PC-3 (cell line): Measurements from ENCODE around the gene AHCYL1. TPM values are rescaled to one million over a fixed set of nuclear protein-coding genes. Genes with fewer than 3 reads are reported as not detected.

Experiments
- ATAC-seq: fragments of 200-7000 bp; cut with Tn5 transposase; 2 replicates; pipeline ENCODE4 v1.9.1; 2020; ENCODE audit warnings: mild to moderate bottlenecking, moderate library complexity
- BruUV-seq: library from RNA; stranded (reverse); fragments of 400-500 nt; replicated peaks from 2 replicates; lab custom pipeline; 2021; lab: Mats Ljungman, UMichigan
- CTCF ChIA-PET: fragments of 300-600 bp; sonication (Branson Sonifier 250); formaldehyde crosslinking; loops from one replicate; lab custom pipeline; 2022; ENCODE audit warnings: antibody characterized with exemption; lab: Charles Lee
- POLR2A ChIA-PET: fragments of 300-600 bp; sonication (Branson Sonifier 250); formaldehyde crosslinking; loops from one replicate; lab custom pipeline; 2022; ENCODE audit warnings: antibody characterized with exemption; ENCODE audit not compliant: unreplicated experiment; lab: Charles Lee
- DNase-seq: peaks from one replicate; pipeline ENCODE4 v3.0.0-alpha.2; 2015
- H2AFZ ChIP-seq: fragments of 300-600 bp; sonication (generic); 2 replicates; pipeline ENCODE4 v1.6.0; 2016; ENCODE audit warnings: antibody characterized with exemption, low read length
- H3F3A ChIP-seq: fragments of 300-600 bp; sonication (generic); one replicate; pipeline ENCODE4 v1.6.0; 2017; ENCODE audit warnings: antibody characterized with exemption, low read length, control low read depth, mild to moderate bottlenecking; ENCODE audit not compliant: unreplicated experiment
- H3K27ac ChIP-seq: fragments of 300-600 bp; sonication (generic); 2 replicates; pipeline ENCODE4 v1.5.1; 2016; ENCODE audit warnings: mild to moderate bottlenecking, low read length
- H3K27me3 ChIP-seq: fragments of 300-600 bp; sonication (generic); 2 replicates; pipeline ENCODE4 v1.6.1; 2016; ENCODE audit warnings: low read length, mixed read lengths
- H3K36me3 ChIP-seq: fragments of 300-600 bp; sonication (generic); 2 replicates; pipeline ENCODE4 v1.6.1; 2016; ENCODE audit warnings: low read depth, mixed run types, low read length, mixed read lengths
- H3K4me1 ChIP-seq: fragments of 300-600 bp; sonication (generic); 2 replicates; pipeline ENCODE4 v1.5.1; 2016; ENCODE audit warnings: low read length; ENCODE audit not compliant: insufficient read depth
- H3K4me2 ChIP-seq: fragments of 300-600 bp; sonication (generic); 2 replicates; pipeline ENCODE4 v1.6.0; 2016; ENCODE audit warnings: low read length
- H3K4me3 ChIP-seq: fragments of 300-600 bp; sonication (generic); 2 replicates; pipeline ENCODE4 v1.5.1; 2016; ENCODE audit warnings: mild to moderate bottlenecking, low read length, mixed read lengths
- H3K79me2 ChIP-seq: fragments of 300-600 bp; sonication (generic); 2 replicates; pipeline ENCODE4 v1.6.1; 2017; ENCODE audit warnings: low read length, mixed read lengths
- H3K9ac ChIP-seq: fragments of 300-600 bp; sonication (generic); 2 replicates; pipeline ENCODE4 v1.6.0; 2016; ENCODE audit warnings: mild to moderate bottlenecking, low read length
- H3K9me2 ChIP-seq: fragments of 300-600 bp; sonication (generic); replicated peaks from 2 replicates; pipeline ENCODE4 v1.6.1; 2016; ENCODE audit warnings: mixed run types, low read length, mixed read lengths
- H3K9me3 ChIP-seq: fragments of 300-600 bp; sonication (generic); 2 replicates; pipeline ENCODE4 v1.6.1; 2016; ENCODE audit warnings: low read length, mixed read lengths
- H4K20me1 ChIP-seq: fragments of 300-600 bp; sonication (generic); 2 replicates; pipeline ENCODE4 v1.6.1; 2016; ENCODE audit warnings: low read length, mixed read lengths
- CTCF ChIP-seq: fragments of 300-600 bp; sonication (generic); conservative IDR thresholded peaks from 2 replicates; pipeline ENCODE4 v1.5.1; 2017; ENCODE audit warnings: antibody characterized with exemption, low read depth, mild to moderate bottlenecking, low read length
- EZH2 ChIP-seq: fragments of 300-600 bp; sonication (generic); IDR thresholded peaks from one replicate; pipeline ENCODE4 v1.6.1; 2017; ENCODE audit warnings: antibody characterized with exemption, mild to moderate bottlenecking, low read length; ENCODE audit not compliant: unreplicated experiment
- EZH2phosphoT487 ChIP-seq: fragments of 300-600 bp; sonication (generic); IDR thresholded peaks from 2 replicates; pipeline ENCODE4 v1.6.1; 2018; ENCODE audit warnings: mild to moderate bottlenecking, antibody characterized with exemption, low read length, borderline replicate concordance
- intact Hi-C: fragments of 100-400 bp; cut with micrococcal nuclease; formaldehyde crosslinking; loops from 2 replicates; pipeline ENCODE4 v1.9.0; 2023
- total RNA-seq: library from RNA; depleted of rRNA; stranded (reverse); fragments of >200 nt; gene quantifications from 2 replicates; pipeline ENCODE4 v1.2.3, GENCODE V29; 2014

AHCYL1 gene
- total RNA-seq, 1 experiment from 2014 or later: 35.8 TPM

GRCh38 chr1:109937738-109938137, 46.8 kb upstream of the AHCYL1 start:
- ChIA-PET POLR2A (no interaction called here), CTCF (no interaction called here)
- no peaks in the 10 kb centered on the region for H3F3A ChIP-seq
- no peak overlapping the region for H3K4me3 ChIP-seq
- no peak overlapping the region for H3K9ac ChIP-seq
- H3K4me1 ChIP-seq: peaks cover 4% of the 10 kb centered on the region; the same call in 1 of the 2 replicates
- H3K27ac ChIP-seq: no peak overlapping the region
- H3K9me3 ChIP-seq: peaks cover 5% of the 10 kb centered on the region
- no peak for TF ChIP-seq CTCF
- no peak for TF ChIP-seq EZH2phosphoT487
- TF ChIP-seq EZH2: no peak
- ATAC-seq (no peak), DNase-seq (no peak)
- no peak overlapping the region for H2AFZ ChIP-seq
- no peak overlapping the region for H3K4me2 ChIP-seq
- no peaks in the 10 kb centered on the region for H3K79me2 ChIP-seq
- H4K20me1 ChIP-seq: no peaks in the 10 kb centered on the region
- H3K9me2 ChIP-seq: no peaks in the 10 kb centered on the region
- H3K36me3 ChIP-seq: no peaks in the 10 kb centered on the region
- no TSS peak for BruUV-seq
- intact Hi-C loops: no loop called here
- H3K27me3 ChIP-seq: no peaks in the 10 kb centered on the region

GRCh38 chr1:109938556-109938955, 46.0 kb upstream of the AHCYL1 start:
- intact Hi-C loops: no loop called here
- DNase-seq (no peak), ATAC-seq (no peak)
- H3K9me3 ChIP-seq: peaks cover 5% of the 10 kb centered on the region
- TF ChIP-seq EZH2 (no peak), EZH2phosphoT487 (no peak), CTCF (no peak)
- H3K4me3 ChIP-seq: no peak overlapping the region
- no peaks in the 10 kb centered on the region for H3K79me2 ChIP-seq
- POLR2A ChIA-PET: no interaction called here
- BruUV-seq: no TSS peak
- H3K36me3 ChIP-seq: no peaks in the 10 kb centered on the region
- CTCF ChIA-PET: no interaction called here
- H3K9me2 ChIP-seq: no peaks in the 10 kb centered on the region
- no peak overlapping the region for H3K9ac ChIP-seq
- no peak overlapping the region for H2AFZ ChIP-seq
- no peaks in the 10 kb centered on the region for H3F3A ChIP-seq
- H3K27ac ChIP-seq: no peak overlapping the region
- H3K4me2 ChIP-seq: no peak overlapping the region
- H3K27me3 ChIP-seq: no peaks in the 10 kb centered on the region
- no peaks in the 10 kb centered on the region for H4K20me1 ChIP-seq
- peaks cover 4% of the 10 kb centered on the region; the same call in 1 of the 2 replicates for H3K4me1 ChIP-seq

- intact Hi-C loops: no loop called here
- Histone ChIP-seq H3K4me3 (no peak overlapping the region), H3K9me3 (peaks cover 5% of the 10 kb centered on the region), H3F3A (no peaks in the 10 kb centered on the region), H3K9me2 (no peaks in the 10 kb centered on the region), H3K27ac (no peak overlapping the region), H4K20me1 (no peaks in the 10 kb centered on the region), H3K36me3 (no peaks in the 10 kb centered on the region), H3K4me2 (no peak overlapping the region), H3K4me1 (no peaks in the 10 kb centered on the region), H3K27me3 (no peaks in the 10 kb centered on the region), H2AFZ (no peak overlapping the region), H3K9ac (no peak overlapping the region), H3K79me2 (no peaks in the 10 kb centered on the region)
- BruUV-seq: no TSS peak
- ChIA-PET CTCF (no interaction called here), POLR2A (interaction anchor here (0.7 kb wide), 1 partner anchor 212 kb away, joined by 13 read pairs; no protein-coding TSS in a partner anchor)
- no peak for DNase-seq
- TF ChIP-seq CTCF: no peak
- TF ChIP-seq EZH2phosphoT487: no peak
- no peak for TF ChIP-seq EZH2
- no peak for ATAC-seq
These were observed 42.1 kb upstream of the AHCYL1 start for GRCh38 chr1:109942434-109942833.
